Stimulated activated CD4-positive, alpha-beta T cell treated with anti-CD3 and anti-CD28 coated beads, Interleukin-2, amount 100 ng/mL, for 48 hours (primary cell): ENCODE data around the gene CEP295NL.
"Not testable (repeated sequence)": the region's sequence is repeated elsewhere in the genome, so short reads cannot be mapped to it uniquely, and the experiment has no call there.

ENCODE experiments used
- DNase-seq, 2 donors: peaks; one replicate each; pipeline ENCODE4 v3.0.0-alpha.2; 2020

CEP295NL gene

GRCh38 chr17:78905116-78905515 lies 2.1 kb upstream of the CEP295NL start:
- DNase-seq: no peak

- DNase-seq: no peak
Observed at GRCh38 chr17:78904371-78904770, 1.4 kb upstream of the CEP295NL start.

GRCh38 chr17:78902231-78902630 lies 770 bp downstream of the CEP295NL start:
- not testable (repeated sequence) for DNase-seq

GRCh38 chr17:78901806-78902205 lies 1.2 kb downstream of the CEP295NL start:
- DNase-seq: no peak

- no peak for DNase-seq
Observed at GRCh38 chr17:78900816-78901215, 2.2 kb downstream of the CEP295NL start.

- no peak for DNase-seq
Observed at GRCh38 chr17:78899361-78900260, 3.4 kb downstream of the CEP295NL start.

- DNase-seq: no peak
Observed at GRCh38 chr17:78898947-78899346, 4.1 kb downstream of the CEP295NL start.

- no peak for DNase-seq
Observed at GRCh38 chr17:78898075-78898836, 4.7 kb downstream of the CEP295NL start.

- DNase-seq: no peak
Observed at GRCh38 chr17:78897664-78898047, 5.3 kb downstream of the CEP295NL start.

- no peak for DNase-seq
Observed at GRCh38 chr17:78896834-78897663, 6.0 kb downstream of the CEP295NL start.

GRCh38 chr17:78896091-78896833 lies 6.7 kb downstream of the CEP295NL start:
- DNase-seq: no peak

GRCh38 chr17:78895322-78895721 lies 7.7 kb downstream of the CEP295NL start:
- no peak for DNase-seq

- no peak for DNase-seq
Observed at GRCh38 chr17:78893684-78894083, 9.3 kb downstream of the CEP295NL start.

- DNase-seq: no peak
Observed at GRCh38 chr17:78892936-78893379, 10.0 kb downstream of the CEP295NL start.

GRCh38 chr17:78892520-78892919 lies 10.5 kb downstream of the CEP295NL start:
- DNase-seq: no peak

- no peak for DNase-seq
Observed at GRCh38 chr17:78892062-78892456, 10.9 kb downstream of the CEP295NL start.

- no peak for DNase-seq
Observed at GRCh38 chr17:78891406-78892061, 11.5 kb downstream of the CEP295NL start.

- peak; percentile 14 to 34 for DNase-seq
Observed at GRCh38 chr17:78890498-78890897, 12.5 kb downstream of the CEP295NL start.

- not testable (repeated sequence) for DNase-seq
Observed at GRCh38 chr17:78890096-78890495, 12.9 kb downstream of the CEP295NL start.

- no peak for DNase-seq
Observed at GRCh38 chr17:78889531-78889930, 13.5 kb downstream of the CEP295NL start.

GRCh38 chr17:78888941-78889518 lies 14.0 kb downstream of the CEP295NL start:
- no peak for DNase-seq
